ENCODE results near the gene TSHZ2. TPM values are rescaled to one million over a fixed set of nuclear protein-coding genes. Genes with fewer than 3 reads are reported as not detected.
"Not testable (repeated sequence)": the region's sequence is repeated elsewhere in the genome, so short reads cannot be mapped to it uniquely, and the experiment has no call there.

TSHZ2 gene
- total RNA-seq, 1 experiment from 2014 or later = 2.3 TPM

GRCh38 chr20:53503517-53503919 lies 531.4 kb downstream of the TSHZ2 start:
- Mint-ChIP-seq H3K27ac (ENCODE audit: low read depth, unreplicated experiment) (no peak overlapping the region), H3K4me3 (ENCODE audit: unreplicated experiment) (no peak overlapping the region), H3K9me3 (ENCODE audit: unreplicated experiment) (no peaks in the 10 kb centered on the region), H3K4me1 (ENCODE audit: insufficient read depth, unreplicated experiment) (no peaks in the 10 kb centered on the region), H3K36me3 (ENCODE audit: insufficient read depth, unreplicated experiment) (no peaks in the 10 kb centered on the region), H3K27me3 (ENCODE audit: insufficient read depth, unreplicated experiment) (no peaks in the 10 kb centered on the region)
- ChIA-PET CTCF (interaction anchor here (1.0 kb wide), 1 partner anchor 1125 kb away, joined by 3 read pairs; no protein-coding TSS in a partner anchor), POLR2A (no interaction called here)
- no TSS peak for BruUV-seq (replicated peaks)
- no peak for TF ChIP-seq CTCF (IDR thresholded peaks at IDR 0.05; ENCODE audit: unreplicated experiment)
- no peak for DNase-seq (ENCODE audit: unreplicated experiment)
- intact Hi-C loops (cut with micrococcal nuclease) = no loop called here

GRCh38 chr20:53504106-53504505 lies 531.9 kb downstream of the TSHZ2 start:
- H3K4me1 Mint-ChIP-seq (ENCODE audit: insufficient read depth, unreplicated experiment); intact Hi-C loops (cut with micrococcal nuclease); H3K9me3 Mint-ChIP-seq (ENCODE audit: unreplicated experiment); DNase-seq (ENCODE audit: unreplicated experiment); H3K36me3 Mint-ChIP-seq (ENCODE audit: insufficient read depth, unreplicated experiment); H3K27ac Mint-ChIP-seq (ENCODE audit: low read depth, unreplicated experiment); H3K27me3 Mint-ChIP-seq (ENCODE audit: insufficient read depth, unreplicated experiment); POLR2A ChIA-PET; H3K4me3 Mint-ChIP-seq (ENCODE audit: unreplicated experiment); CTCF ChIA-PET; BruUV-seq (replicated peaks): not testable (repeated sequence)

GRCh38 chr20:53510262-53510661 lies 538.1 kb downstream of the TSHZ2 start:
- Mint-ChIP-seq H3K27me3 (ENCODE audit: insufficient read depth, unreplicated experiment) (no peaks in the 10 kb centered on the region), H3K27ac (ENCODE audit: low read depth, unreplicated experiment) (no peak overlapping the region), H3K9me3 (ENCODE audit: unreplicated experiment) (no peaks in the 10 kb centered on the region), H3K36me3 (ENCODE audit: insufficient read depth, unreplicated experiment) (no peaks in the 10 kb centered on the region), H3K4me1 (ENCODE audit: insufficient read depth, unreplicated experiment) (no peaks in the 10 kb centered on the region), H3K4me3 (ENCODE audit: unreplicated experiment) (no peak overlapping the region)
- ChIA-PET POLR2A (no interaction called here), CTCF (interaction anchor here (0.6 to 2.1 kb wide), 5 partner anchors 16 to 331 kb away, joined by 3 to 7 read pairs (median 3); no protein-coding TSS in a partner anchor)
- no peak for TF ChIP-seq CTCF (IDR thresholded peaks at IDR 0.05; ENCODE audit: unreplicated experiment)
- no peak for DNase-seq (ENCODE audit: unreplicated experiment)
- no TSS peak for BruUV-seq (replicated peaks)
- intact Hi-C loops (cut with micrococcal nuclease) = no loop called here

GRCh38 chr20:53510704-53511103 lies 538.5 kb downstream of the TSHZ2 start:
- no peak overlapping the region for H3K27ac Mint-ChIP-seq (ENCODE audit: low read depth, unreplicated experiment)
- no peaks in the 10 kb centered on the region for H3K9me3 Mint-ChIP-seq (ENCODE audit: unreplicated experiment)
- no peaks in the 10 kb centered on the region for H3K27me3 Mint-ChIP-seq (ENCODE audit: insufficient read depth, unreplicated experiment)
- no TSS peak for BruUV-seq (replicated peaks)
- POLR2A ChIA-PET = no interaction called here
- intact Hi-C loops (cut with micrococcal nuclease) = no loop called here
- H3K36me3 Mint-ChIP-seq (ENCODE audit: insufficient read depth, unreplicated experiment) = no peaks in the 10 kb centered on the region
- no peak for TF ChIP-seq CTCF (IDR thresholded peaks at IDR 0.05; ENCODE audit: unreplicated experiment)
- CTCF ChIA-PET = interaction anchor here (1.2 to 2.1 kb wide), 3 partner anchors 17 to 37 kb away, joined by 3 to 7 read pairs (median 4); no protein-coding TSS in a partner anchor
- no peak overlapping the region for H3K4me3 Mint-ChIP-seq (ENCODE audit: unreplicated experiment)
- no peak for DNase-seq (ENCODE audit: unreplicated experiment)
- no peaks in the 10 kb centered on the region for H3K4me1 Mint-ChIP-seq (ENCODE audit: insufficient read depth, unreplicated experiment)

- Mint-ChIP-seq H3K27me3 (ENCODE audit: insufficient read depth, unreplicated experiment) (no peaks in the 10 kb centered on the region), H3K4me3 (ENCODE audit: unreplicated experiment) (no peak overlapping the region), H3K36me3 (ENCODE audit: insufficient read depth, unreplicated experiment) (no peaks in the 10 kb centered on the region), H3K9me3 (ENCODE audit: unreplicated experiment) (no peaks in the 10 kb centered on the region), H3K4me1 (ENCODE audit: insufficient read depth, unreplicated experiment) (no peaks in the 10 kb centered on the region), H3K27ac (ENCODE audit: low read depth, unreplicated experiment) (no peak overlapping the region)
- DNase-seq (ENCODE audit: unreplicated experiment) = no peak
- POLR2A ChIA-PET = no interaction called here
- TF ChIP-seq CTCF (IDR thresholded peaks at IDR 0.05; ENCODE audit: unreplicated experiment) = no peak
- CTCF ChIA-PET = no interaction called here
- no TSS peak for BruUV-seq (replicated peaks)
- intact Hi-C loops (cut with micrococcal nuclease) = no loop called here
Observed at GRCh38 chr20:53512076-53512475, 539.9 kb downstream of the TSHZ2 start.
